HepG2 (cell line): ENCODE measurements around the gene VPS52. TPM values are rescaled to one million over a fixed set of nuclear protein-coding genes. Genes with fewer than 3 reads are reported as not detected.
A peak's percentile ranks its signal among the peaks of the same experiment; 100 is the strongest.

Source experiments
- BCL6 ChIP-seq: IDR thresholded peaks from 2 replicates; pipeline ENCODE4 v1.6.1; 2016; ENCODE audit warnings: missing genetic modification reagents, missing compliant biosample characterization
- CREB1 ChIP-seq, 2 experiments: fragments of 450-650 bp in 1 of 2; IDR thresholded peaks; 2 replicates each; pipeline ENCODE4 v1.6.1; 2016 to 2017; ENCODE audit warnings: control low read depth in 1 of 2, mild to moderate bottlenecking in 1 of 2, missing compliant biosample characterization in 1 of 2, missing genetic modification characterization in 1 of 2
- FOXP4 ChIP-seq: sonication (generic); formaldehyde crosslinking; IDR thresholded peaks from 2 replicates; pipeline ENCODE4 v1.4.0; 2020; ENCODE audit warnings: missing genetic modification reagents
- FUBP1 ChIP-seq: sonication (generic); formaldehyde crosslinking; IDR thresholded peaks from 2 replicates; pipeline ENCODE4 v1.5.1; 2020; ENCODE audit warnings: missing genetic modification reagents, mild to moderate bottlenecking, borderline replicate concordance
- MAZ ChIP-seq, 2 experiments: sonication (generic) in 1 of 2; formaldehyde crosslinking in 1 of 2; IDR thresholded peaks; 2 replicates each; pipeline versions ENCODE4 v1.5.0 to v1.6.1; 2012 to 2020; ENCODE audit warnings: low read depth in 2 of 2, mild to moderate bottlenecking in 2 of 2, borderline replicate concordance in 1 of 2, improper control_type of control experiment in 1 of 2, low read length in 1 of 2, missing genetic modification reagents in 1 of 2, moderate library complexity in 1 of 2
- MIER3 ChIP-seq: IDR thresholded peaks from 2 replicates; pipeline ENCODE4 v1.6.1; 2016; ENCODE audit warnings: missing compliant biosample characterization, borderline replicate concordance
- MTERF4 ChIP-seq: sonication (generic); formaldehyde crosslinking; IDR thresholded peaks from 2 replicates; pipeline ENCODE4 v1.8.0; 2023; ENCODE audit warnings: mild to moderate bottlenecking, missing genetic modification reagents
- MTF1 ChIP-seq: sonication (generic); formaldehyde crosslinking; IDR thresholded peaks from 2 replicates; pipeline ENCODE4 v1.5.0; 2020; ENCODE audit warnings: missing genetic modification reagents
- PRMT3 ChIP-seq: sonication (generic); formaldehyde crosslinking; IDR thresholded peaks from 2 replicates; pipeline ENCODE4 v1.8.1; 2022; ENCODE audit warnings: low read depth, mild to moderate bottlenecking, moderate library complexity, missing genetic modification reagents, borderline replicate concordance
- SNAPC2 ChIP-seq: sonication (generic); formaldehyde crosslinking; IDR thresholded peaks from 2 replicates; pipeline ENCODE4 v1.8.1; 2022; ENCODE audit warnings: mild to moderate bottlenecking, missing genetic modification reagents
- ZMYM3 ChIP-seq: sonication (generic); formaldehyde crosslinking; IDR thresholded peaks from 2 replicates; pipeline ENCODE4 v1.5.1; 2020; ENCODE audit warnings: mild to moderate bottlenecking, missing genetic modification reagents
- ZNF263 ChIP-seq: sonication (generic); formaldehyde crosslinking; IDR thresholded peaks from 2 replicates; pipeline ENCODE4 v1.4.0; 2020; ENCODE audit warnings: missing genetic modification reagents
- ZNF44 ChIP-seq: sonication (generic); formaldehyde crosslinking; IDR thresholded peaks from 2 replicates; pipeline ENCODE4 v1.5.1; 2020; ENCODE audit warnings: mild to moderate bottlenecking, missing genetic modification reagents
- ZNF670 ChIP-seq: sonication (generic); formaldehyde crosslinking; IDR thresholded peaks from 2 replicates; pipeline ENCODE4 v1.8.0; 2022; ENCODE audit warnings: mild to moderate bottlenecking, missing genetic modification reagents, borderline replicate concordance
- ZNF674 ChIP-seq: sonication (generic); formaldehyde crosslinking; IDR thresholded peaks from 2 replicates; pipeline ENCODE4 v1.5.0; 2020; ENCODE audit warnings: low read depth, mild to moderate bottlenecking, missing genetic modification reagents
- ZNF75D ChIP-seq: sonication (generic); formaldehyde crosslinking; IDR thresholded peaks from 2 replicates; pipeline ENCODE4 v1.8.1; 2023; ENCODE audit warnings: missing genetic modification reagents, mild to moderate bottlenecking, borderline replicate concordance
- ZNF777 ChIP-seq: sonication (generic); formaldehyde crosslinking; IDR thresholded peaks from 2 replicates; pipeline ENCODE4 v1.4.0; 2020; ENCODE audit warnings: missing genetic modification reagents
- ZSCAN21 ChIP-seq: sonication (generic); formaldehyde crosslinking; IDR thresholded peaks from 2 replicates; pipeline ENCODE4 v1.8.0; 2022; ENCODE audit warnings: mild to moderate bottlenecking, missing genetic modification reagents, moderate library complexity, borderline replicate concordance
- ZSCAN31 ChIP-seq: sonication (generic); formaldehyde crosslinking; IDR thresholded peaks from 2 replicates; pipeline ENCODE4 v1.5.0; 2020; ENCODE audit warnings: low read depth, mild to moderate bottlenecking, missing genetic modification reagents
- polyA plus RNA-seq, 8 experiments: library from polyadenylated mRNA; depleted of rRNA in 3 of 8; stranded (reverse) in 7 of 8; unstranded in 1 of 8; fragments of >200 nt; fragmentation: Illumina TruSeq in 4 of 8; extraction: Trizol in 4 of 8; gene quantifications; 2 replicates each; pipeline versions ENCODE4 v1.2.1 to v1.2.3, GENCODE V29; 2011 to 2016; ENCODE audit warnings: low read depth in 4 of 8, missing spikeins in 1 of 8, mixed read lengths in 1 of 8; ENCODE audit not compliant: insufficient read depth in 1 of 8
- total RNA-seq, 5 experiments: library from RNA; depleted of rRNA; stranded (reverse); fragments of >200 nt; fragmentation: Illumina TruSeq; extraction: Trizol; gene quantifications; 2 replicates each; pipeline ENCODE4 v1.2.3, GENCODE V29; 2016; ENCODE audit warnings: low read depth in 1 of 5
- TF ChIP-seq, protein P1 (sequence below): sonication (generic); formaldehyde crosslinking; IDR thresholded peaks from 2 replicates; pipeline ENCODE4 v1.8.0; 2022; ENCODE audit warnings: mild to moderate bottlenecking, missing genetic modification reagents, borderline replicate concordance

The VPS52 gene
- total and polyA plus RNA-seq, 2 of the 13 experiments (the other 11 are each of a cell fraction or from before 2014, with no cell fraction given): 48.9 to 85.5 TPM

GRCh38 chr6:33288141-33288920, 16.7 kb upstream of the VPS52 start (continued):
- TF ChIP-seq ZNF670 (CRISPR knock-in tag) (no peak), MTERF4 (CRISPR knock-in tag) (no peak), PRMT3 (no peak), SNAPC2 (no peak), ZSCAN21 (CRISPR knock-in tag) (peak; percentile 36; the same call in 1 of the 2 replicates), BCL6 (CRISPR knock-in tag) (no peak), FOXP4 (no peak), ZNF674 (CRISPR knock-in tag) (no peak), ZSCAN31 (CRISPR knock-in tag) (0 out of 2 replicates have a peak, but pooled peaks have one; percentile 18), MTF1 (CRISPR knock-in tag) (no peak), MIER3 (no peak), CREB1 (IDR thresholded peaks at IDR 0.05) (no peak), CREB1 (CRISPR knock-in tag; IDR thresholded peaks at IDR 0.05) (no peak), ZNF777 (CRISPR knock-in tag) (no peak), MAZ (IDR thresholded peaks at IDR 0.05; ENCODE audit: borderline replicate concordance, low read depth, low read length) (no peak), MAZ (CRISPR knock-in tag; IDR thresholded peaks at IDR 0.05; ENCODE audit: low read depth) (peak; percentile 19; the same call in 1 of the 2 replicates), ZNF75D (0 out of 2 replicates have a peak, but pooled peaks have one; percentile 32), ZNF44 (no peak), ZMYM3 (CRISPR knock-in tag) (no peak), FUBP1 (CRISPR knock-in tag) (no peak), ZNF263 (CRISPR knock-in tag) (no peak)
- TF ChIP-seq, protein P1, sequence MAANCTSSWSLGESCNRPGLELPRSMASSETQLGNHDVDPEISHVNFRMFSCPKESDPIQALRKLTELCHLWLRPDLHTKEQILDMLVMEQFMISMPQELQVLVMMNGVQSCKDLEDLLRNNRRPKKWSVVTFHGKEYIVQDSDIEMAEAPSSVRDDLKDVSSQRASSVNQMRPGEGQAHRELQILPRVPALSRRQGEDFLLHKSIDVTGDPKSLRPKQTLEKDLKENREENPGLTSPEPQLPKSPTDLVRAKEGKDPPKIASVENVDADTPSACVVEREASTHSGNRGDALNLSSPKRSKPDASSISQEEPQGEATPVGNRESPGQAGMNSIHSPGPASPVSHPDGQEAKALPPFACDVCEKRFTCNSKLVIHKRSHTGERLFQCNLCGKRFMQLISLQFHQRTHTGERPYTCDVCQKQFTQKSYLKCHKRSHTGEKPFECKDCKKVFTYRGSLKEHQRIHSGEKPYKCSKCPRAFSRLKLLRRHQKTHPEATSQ (CRISPR knock-in tag): no peak
